ENCODE measurements around the gene FAM43A.

The FAM43A gene

GRCh38 chr3:194647747-194648146, 37.9 kb upstream of the FAM43A start:
- TF ChIP-seq, protein P1, sequence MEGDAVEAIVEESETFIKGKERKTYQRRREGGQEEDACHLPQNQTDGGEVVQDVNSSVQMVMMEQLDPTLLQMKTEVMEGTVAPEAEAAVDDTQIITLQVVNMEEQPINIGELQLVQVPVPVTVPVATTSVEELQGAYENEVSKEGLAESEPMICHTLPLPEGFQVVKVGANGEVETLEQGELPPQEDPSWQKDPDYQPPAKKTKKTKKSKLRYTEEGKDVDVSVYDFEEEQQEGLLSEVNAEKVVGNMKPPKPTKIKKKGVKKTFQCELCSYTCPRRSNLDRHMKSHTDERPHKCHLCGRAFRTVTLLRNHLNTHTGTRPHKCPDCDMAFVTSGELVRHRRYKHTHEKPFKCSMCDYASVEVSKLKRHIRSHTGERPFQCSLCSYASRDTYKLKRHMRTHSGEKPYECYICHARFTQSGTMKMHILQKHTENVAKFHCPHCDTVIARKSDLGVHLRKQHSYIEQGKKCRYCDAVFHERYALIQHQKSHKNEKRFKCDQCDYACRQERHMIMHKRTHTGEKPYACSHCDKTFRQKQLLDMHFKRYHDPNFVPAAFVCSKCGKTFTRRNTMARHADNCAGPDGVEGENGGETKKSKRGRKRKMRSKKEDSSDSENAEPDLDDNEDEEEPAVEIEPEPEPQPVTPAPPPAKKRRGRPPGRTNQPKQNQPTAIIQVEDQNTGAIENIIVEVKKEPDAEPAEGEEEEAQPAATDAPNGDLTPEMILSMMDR (conservative IDR thresholded peaks at IDR 0.05; ENCODE audit: low read depth), result no peak
- ChIA-PET POLR2A (ENCODE audit: low non-redundant PET) (no interaction called here), CTCF (interaction anchor here (0.6 to 0.7 kb wide), 3 partner anchors 24 to 304 kb away, joined by 3 to 8 read pairs (median 5); no protein-coding TSS in a partner anchor)
- H3K27ac ChIP-seq, result no peak overlapping the region
- no peak for DNase-seq (ENCODE audit: low spot score)

DNA sequence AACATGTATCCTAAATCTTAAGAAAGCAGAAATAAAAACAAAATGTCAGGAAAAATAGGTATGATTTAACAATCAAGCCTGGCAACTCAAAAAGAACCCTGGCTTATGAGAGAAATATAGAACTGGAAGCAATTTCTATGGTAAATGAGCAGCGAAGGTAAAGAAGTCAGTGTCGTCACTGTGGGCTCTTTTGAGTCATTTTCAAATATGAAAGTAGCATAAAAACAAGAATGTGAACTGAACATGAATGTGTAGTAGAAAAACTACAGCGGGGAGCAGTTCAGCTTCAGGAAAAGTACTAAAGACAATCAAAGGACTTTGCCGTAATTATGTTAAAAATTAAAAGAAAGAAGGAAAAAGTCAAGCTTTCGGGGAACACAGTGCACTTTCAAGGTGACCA, 31.2 kb upstream of the FAM43A start:
- TF ChIP-seq, protein P1 (conservative IDR thresholded peaks at IDR 0.05; ENCODE audit: low read depth), result no peak
- DNase-seq (ENCODE audit: low spot score), result no peak
- ChIA-PET POLR2A (ENCODE audit: low non-redundant PET) (no interaction called here), CTCF (no interaction called here)
- H3K27ac ChIP-seq, result no peak overlapping the region

- no peak overlapping the region for H3K27ac ChIP-seq
- no peak for DNase-seq (ENCODE audit: low spot score)
- CTCF ChIA-PET, result interaction anchor here (0.6 kb wide), 1 partner anchor 476 kb away, joined by 4 read pairs; no protein-coding TSS in a partner anchor
- TF ChIP-seq, protein P1 (conservative IDR thresholded peaks at IDR 0.05; ENCODE audit: low read depth), result no peak
- POLR2A ChIA-PET (ENCODE audit: low non-redundant PET), result interaction anchor here (0.5 kb wide), 1 partner anchor 522 kb away, joined by 3 read pairs; no protein-coding TSS in a partner anchor
Measured at GRCh38 chr3:194657439-194657838, 28.2 kb upstream of the FAM43A start.

- TF ChIP-seq, protein P1 (conservative IDR thresholded peaks at IDR 0.05; ENCODE audit: low read depth), result no peak
Measured at GRCh38 chr3:194658477-194659242, 27.0 kb upstream of the FAM43A start.

DNA sequence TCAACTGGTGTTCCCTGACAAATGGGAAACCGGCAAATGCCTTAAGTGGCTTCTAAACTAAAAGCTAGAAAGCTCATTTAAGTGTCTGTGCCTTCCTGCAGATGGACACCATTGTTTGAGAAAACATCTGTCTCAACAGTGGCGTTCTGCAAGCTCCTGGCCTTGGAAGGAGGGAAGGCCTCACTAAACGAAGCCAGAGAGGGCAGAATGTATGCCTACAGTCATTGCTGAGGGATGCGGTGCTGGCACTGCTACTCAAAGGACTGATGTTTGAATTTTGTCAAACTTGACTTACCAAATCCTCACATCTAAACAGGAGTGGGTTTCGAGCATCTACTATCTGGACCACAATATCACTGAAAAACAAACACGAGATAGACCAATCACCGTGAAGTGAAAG, 25.9 kb upstream of the FAM43A start:
- POLR2A ChIA-PET (ENCODE audit: low non-redundant PET), result no interaction called here
- TF ChIP-seq, protein P1 (conservative IDR thresholded peaks at IDR 0.05; ENCODE audit: low read depth), result no peak
- no peak for DNase-seq (ENCODE audit: low spot score)
- no peak overlapping the region for H3K27ac ChIP-seq
- CTCF ChIA-PET, result interaction anchor here (0.7 kb wide), 1 partner anchor 544 kb away, joined by 3 read pairs; no protein-coding TSS in a partner anchor

More at GRCh38 chr3:194658477-194659242, 27.0 kb upstream of the FAM43A start:
- DNase-seq (ENCODE audit: low spot score), result no peak
- POLR2A ChIA-PET (ENCODE audit: low non-redundant PET), result no interaction called here
- H3K27ac ChIP-seq, result no peak overlapping the region
- CTCF ChIA-PET, result no interaction called here

GRCh38 chr3:194661374-194661773, 24.3 kb upstream of the FAM43A start:
- TF ChIP-seq, protein P1 (conservative IDR thresholded peaks at IDR 0.05; ENCODE audit: low read depth), result no peak
- POLR2A ChIA-PET (ENCODE audit: low non-redundant PET), result no interaction called here
- no peak for DNase-seq (ENCODE audit: low spot score)
- CTCF ChIA-PET, result no interaction called here
- H3K27ac ChIP-seq, result no peak overlapping the region
